Osteoblast (primary cell): Measurements from ENCODE around the gene C1orf87. TPM values are rescaled to one million over a fixed set of nuclear protein-coding genes. Genes with fewer than 3 reads are reported as not detected.

Experiments
- DNase-seq: peaks from one replicate; pipeline ENCODE4 v3.0.0; 2011; ENCODE audit warnings: low spot score, mixed read lengths; ENCODE audit not compliant: insufficient read length; ENCODE audit errors: missing footprints
- H2AFZ ChIP-seq: 2 replicates; pipeline ENCODE4 v1.6.0; 2011; ENCODE audit warnings: mild to moderate bottlenecking, low read length
- H3K27ac ChIP-seq: 2 replicates; pipeline ENCODE4 v1.5.1; 2011; ENCODE audit warnings: mild to moderate bottlenecking, low read depth, low read length, moderate library complexity
- H3K27me3 ChIP-seq: 2 replicates; pipeline ENCODE4 v1.6.0; 2012; ENCODE audit warnings: mild to moderate bottlenecking, control low read depth, inconsistent platforms, low read length, moderate library complexity; ENCODE audit not compliant: insufficient read depth
- H3K36me3 ChIP-seq: 2 replicates; pipeline ENCODE4 v1.5.1; 2011; ENCODE audit warnings: mild to moderate bottlenecking, low read length, control low read depth, moderate library complexity; ENCODE audit not compliant: insufficient read depth
- H3K4me1 ChIP-seq: 2 replicates; pipeline ENCODE4 v1.5.1; 2011; ENCODE audit warnings: mild to moderate bottlenecking, low read length, control low read depth, moderate library complexity; ENCODE audit not compliant: insufficient read depth
- H3K4me2 ChIP-seq: 2 replicates; pipeline ENCODE4 v1.6.0; 2011; ENCODE audit warnings: mild to moderate bottlenecking, low read length; ENCODE audit not compliant: insufficient read depth
- H3K4me3 ChIP-seq: fragments of 200-600 bp; sonication (generic); 3 replicates; pipeline ENCODE4 v1.5.1; 2012; ENCODE audit warnings: mild to moderate bottlenecking, low read length, inconsistent platforms; ENCODE audit not compliant: insufficient read depth
- H3K79me2 ChIP-seq: 2 replicates; pipeline ENCODE4 v1.6.0; 2012; ENCODE audit warnings: mild to moderate bottlenecking, low read length, control low read depth, inconsistent platforms; ENCODE audit not compliant: insufficient read depth
- H3K9me3 ChIP-seq: 2 replicates; pipeline ENCODE4 v1.5.1; 2011; ENCODE audit warnings: low read depth, low read length, control low read depth
- H4K20me1 ChIP-seq: 2 replicates; pipeline ENCODE4 v1.6.0; 2012; ENCODE audit warnings: mild to moderate bottlenecking, low read length, control low read depth; ENCODE audit not compliant: insufficient read depth
- total RNA-seq: library from RNA; depleted of rRNA; stranded (reverse); fragments of >200 nt; gene quantifications from 2 replicates; pipeline ENCODE4 v1.2.3, GENCODE V29; 2012
- TF ChIP-seq, protein P1 (sequence below): IDR thresholded peaks from 2 replicates; pipeline ENCODE4 v1.5.1; 2011; ENCODE audit warnings: mild to moderate bottlenecking, low read depth, low read length, moderate library complexity; ENCODE audit errors: extremely low read depth

C1orf87 gene
- total RNA-seq, 1 donor: not detected

DNA sequence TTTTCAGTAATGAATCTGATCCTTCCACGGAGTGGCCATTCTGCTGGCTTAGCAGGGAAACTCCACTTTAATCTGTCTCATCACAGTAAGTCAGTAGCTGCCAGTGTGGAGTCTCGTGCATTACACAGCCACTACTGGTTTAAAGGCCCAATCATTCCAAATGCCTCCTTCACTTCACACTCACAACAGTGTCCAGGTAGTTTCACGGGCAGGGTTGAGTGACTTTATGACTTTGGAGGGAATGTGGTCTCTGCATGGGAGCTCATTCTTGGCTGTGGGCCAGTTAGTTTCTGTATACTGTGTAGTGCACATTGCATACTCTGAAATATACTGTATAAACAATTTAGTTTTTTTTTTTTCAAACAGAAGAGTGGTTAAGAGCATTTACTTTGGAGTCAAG, 34.6 kb upstream of the C1orf87 start:
- no peak overlapping the region for H3K4me3 ChIP-seq

GRCh38 chr1:60103186-60103585, 29.6 kb upstream of the C1orf87 start:
- DNase-seq: no peak
- Histone ChIP-seq H3K27ac (no peak overlapping the region), H3K4me1 (no peaks in the 10 kb centered on the region), H2AFZ (no peak overlapping the region), H3K79me2 (no peaks in the 10 kb centered on the region), H3K4me2 (no peak overlapping the region), H3K4me3 (no peak overlapping the region), H4K20me1 (no peaks in the 10 kb centered on the region), H3K27me3 (no peaks in the 10 kb centered on the region), H3K9me3 (no peaks in the 10 kb centered on the region), H3K36me3 (no peaks in the 10 kb centered on the region)
- TF ChIP-seq, protein P1, sequence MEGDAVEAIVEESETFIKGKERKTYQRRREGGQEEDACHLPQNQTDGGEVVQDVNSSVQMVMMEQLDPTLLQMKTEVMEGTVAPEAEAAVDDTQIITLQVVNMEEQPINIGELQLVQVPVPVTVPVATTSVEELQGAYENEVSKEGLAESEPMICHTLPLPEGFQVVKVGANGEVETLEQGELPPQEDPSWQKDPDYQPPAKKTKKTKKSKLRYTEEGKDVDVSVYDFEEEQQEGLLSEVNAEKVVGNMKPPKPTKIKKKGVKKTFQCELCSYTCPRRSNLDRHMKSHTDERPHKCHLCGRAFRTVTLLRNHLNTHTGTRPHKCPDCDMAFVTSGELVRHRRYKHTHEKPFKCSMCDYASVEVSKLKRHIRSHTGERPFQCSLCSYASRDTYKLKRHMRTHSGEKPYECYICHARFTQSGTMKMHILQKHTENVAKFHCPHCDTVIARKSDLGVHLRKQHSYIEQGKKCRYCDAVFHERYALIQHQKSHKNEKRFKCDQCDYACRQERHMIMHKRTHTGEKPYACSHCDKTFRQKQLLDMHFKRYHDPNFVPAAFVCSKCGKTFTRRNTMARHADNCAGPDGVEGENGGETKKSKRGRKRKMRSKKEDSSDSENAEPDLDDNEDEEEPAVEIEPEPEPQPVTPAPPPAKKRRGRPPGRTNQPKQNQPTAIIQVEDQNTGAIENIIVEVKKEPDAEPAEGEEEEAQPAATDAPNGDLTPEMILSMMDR: no peak

More for the DNA sequence above, 34.6 kb upstream of the C1orf87 start:
- Histone ChIP-seq H3K4me1 (no peaks in the 10 kb centered on the region), H3K27me3 (no peaks in the 10 kb centered on the region), H3K9me3 (no peaks in the 10 kb centered on the region), H3K4me2 (no peak overlapping the region), H3K36me3 (no peaks in the 10 kb centered on the region), H3K27ac (no peak overlapping the region), H2AFZ (no peak overlapping the region), H4K20me1 (no peaks in the 10 kb centered on the region), H3K79me2 (no peaks in the 10 kb centered on the region)
- DNase-seq: no peak
- TF ChIP-seq, protein P1: no peak

- no peaks in the 10 kb centered on the region for H3K4me1 ChIP-seq
- H2AFZ ChIP-seq: no peak overlapping the region
- no peaks in the 10 kb centered on the region for H3K79me2 ChIP-seq
- no peaks in the 10 kb centered on the region for H3K36me3 ChIP-seq
- H3K4me3 ChIP-seq: no peak overlapping the region
- no peaks in the 10 kb centered on the region for H3K27me3 ChIP-seq
- TF ChIP-seq, protein P1: no peak
- no peaks in the 10 kb centered on the region for H4K20me1 ChIP-seq
- no peak overlapping the region for H3K27ac ChIP-seq
- H3K4me2 ChIP-seq: no peak overlapping the region
- no peak for DNase-seq
- no peaks in the 10 kb centered on the region for H3K9me3 ChIP-seq
Measured at GRCh38 chr1:60102267-60103061, 28.9 kb upstream of the C1orf87 start.

DNA sequence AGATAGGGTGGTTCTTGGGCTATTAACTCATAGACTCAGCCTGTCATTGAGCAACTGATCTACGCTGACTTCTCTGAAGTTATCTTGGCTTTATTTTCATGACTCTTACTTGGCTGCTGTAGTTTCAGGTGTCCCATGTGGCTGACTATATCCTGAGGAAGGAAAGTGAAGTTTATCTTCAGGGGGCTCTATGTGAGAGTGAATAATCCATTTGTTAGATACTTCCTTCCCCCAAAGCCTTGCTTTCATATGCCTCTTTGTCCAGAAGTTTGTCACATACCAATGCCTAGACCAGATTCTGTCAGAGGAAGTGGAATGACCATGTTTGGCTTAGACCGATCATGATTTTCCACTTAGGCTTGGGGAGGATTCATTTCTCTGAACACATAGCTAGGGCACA, 27.9 kb upstream of the C1orf87 start:
- Histone ChIP-seq H3K27me3 (no peaks in the 10 kb centered on the region), H4K20me1 (no peaks in the 10 kb centered on the region), H3K4me2 (no peak overlapping the region), H2AFZ (no peak overlapping the region), H3K4me1 (no peaks in the 10 kb centered on the region), H3K79me2 (no peaks in the 10 kb centered on the region), H3K9me3 (no peaks in the 10 kb centered on the region), H3K4me3 (no peak overlapping the region), H3K36me3 (no peaks in the 10 kb centered on the region), H3K27ac (no peak overlapping the region)
- no peak for DNase-seq
- TF ChIP-seq, protein P1: no peak
